Activated T-cell treated with anti-CD3 and anti-CD28 coated beads, Interleukin-2, amount 50 U/mL, for 72 hours (primary cell): Measurements from ENCODE around the gene CALML6. TPM values are rescaled to one million over a fixed set of nuclear protein-coding genes. Genes with fewer than 3 reads are reported as not detected.

Experiments
- ATAC-seq, 2 donors: fragments of 150-1000 bp; cut with Tn5 transposase; replicated peaks in 1 of 2; 2 replicates each; pipeline ENCODE4 v1.10.0; 2021; ENCODE audit warnings: moderate library complexity in 2 of 2, mild to moderate bottlenecking in 1 of 2
- DNase-seq, 2 donors: peaks; one replicate each; pipeline ENCODE4 v3.0.0; 2021 to 2022; ENCODE audit warnings: mixed read lengths in 1 of 2
- H3K27ac Mint-ChIP-seq: one replicate; pipeline ENCODE4 v1.8.0; 2022; ENCODE audit warnings: mild to moderate bottlenecking, moderate library complexity, mixed read lengths
- H3K27me3 Mint-ChIP-seq: one replicate; pipeline ENCODE4 v1.8.0; 2022; ENCODE audit warnings: low read depth, mixed read lengths
- H3K36me3 Mint-ChIP-seq, 2 donors: one replicate each; pipeline ENCODE4 v1.8.0; 2022; ENCODE audit warnings: mixed read lengths in 2 of 2, mild to moderate bottlenecking in 1 of 2; ENCODE audit not compliant: insufficient read depth in 2 of 2
- H3K4me1 Mint-ChIP-seq: one replicate; pipeline ENCODE4 v1.8.0; 2022; ENCODE audit warnings: low read depth, mixed read lengths
- H3K4me3 Mint-ChIP-seq, 2 donors: one replicate each; pipeline ENCODE4 v1.8.0; 2022; ENCODE audit warnings: mild to moderate bottlenecking in 2 of 2, mixed read lengths in 2 of 2, moderate library complexity in 2 of 2
- H3K9me3 Mint-ChIP-seq, 2 donors: one replicate each; pipeline ENCODE4 v1.8.0; 2022; ENCODE audit warnings: mixed read lengths in 2 of 2
- total RNA-seq, 2 donors: library from RNA; stranded (reverse); gene quantifications; one replicate each; pipeline ENCODE4 v1.2.3, GENCODE V29; 2022

The CALML6 gene, protein sequence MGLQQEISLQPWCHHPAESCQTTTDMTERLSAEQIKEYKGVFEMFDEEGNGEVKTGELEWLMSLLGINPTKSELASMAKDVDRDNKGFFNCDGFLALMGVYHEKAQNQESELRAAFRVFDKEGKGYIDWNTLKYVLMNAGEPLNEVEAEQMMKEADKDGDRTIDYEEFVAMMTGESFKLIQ
- total RNA-seq = 1 to 10 TPM; 1.8 TPM

GRCh38 chr1:1914971-1915692 is at the start of gene CALML6:
Gene CALML6, plus strand, starts transcription at chr1:1915260. Its CDS starts 21 bp downstream, at chr1:1915281.
- no peaks in the 10 kb centered on the region for H3K27me3 Mint-ChIP-seq
- H3K27ac Mint-ChIP-seq = no peak within 1 kb of the TSS
- no peaks in the 10 kb centered on the region for H3K36me3 Mint-ChIP-seq
- H3K4me3 Mint-ChIP-seq = no peak within 1 kb of the TSS
- no peak for DNase-seq
- ATAC-seq = no peak
- H3K4me1 Mint-ChIP-seq = peaks cover 9% of the 10 kb centered on the region
- no peaks in the 10 kb centered on the region for H3K9me3 Mint-ChIP-seq

- ATAC-seq = no peak
- no peak for DNase-seq
- Mint-ChIP-seq H3K9me3 (no peaks in the 10 kb centered on the region), H3K27ac (no peak overlapping the region), H3K36me3 (peaks cover 2 to 15% of the 10 kb centered on the region in 2 donors), H3K4me1 (peaks cover 63% of the 10 kb centered on the region), H3K4me3 (no peak overlapping the region), H3K27me3 (no peaks in the 10 kb centered on the region)
Measured at GRCh38 chr1:1867164-1867563, 47.9 kb upstream of the CALML6 start.

GRCh38 chr1:1869469-1869868 is 45.6 kb upstream of the CALML6 start:
- ATAC-seq (no peak), DNase-seq (no peak)
- H3K9me3 Mint-ChIP-seq = no peaks in the 10 kb centered on the region
- H3K36me3 Mint-ChIP-seq = peaks cover 5 to 29% of the 10 kb centered on the region in 2 donors
- peak overlapping the region; percentile 13 for H3K27ac Mint-ChIP-seq
- H3K4me3 Mint-ChIP-seq = no peak overlapping the region
- H3K4me1 Mint-ChIP-seq = peaks cover 61% of the 10 kb centered on the region
- no peaks in the 10 kb centered on the region for H3K27me3 Mint-ChIP-seq

DNA sequence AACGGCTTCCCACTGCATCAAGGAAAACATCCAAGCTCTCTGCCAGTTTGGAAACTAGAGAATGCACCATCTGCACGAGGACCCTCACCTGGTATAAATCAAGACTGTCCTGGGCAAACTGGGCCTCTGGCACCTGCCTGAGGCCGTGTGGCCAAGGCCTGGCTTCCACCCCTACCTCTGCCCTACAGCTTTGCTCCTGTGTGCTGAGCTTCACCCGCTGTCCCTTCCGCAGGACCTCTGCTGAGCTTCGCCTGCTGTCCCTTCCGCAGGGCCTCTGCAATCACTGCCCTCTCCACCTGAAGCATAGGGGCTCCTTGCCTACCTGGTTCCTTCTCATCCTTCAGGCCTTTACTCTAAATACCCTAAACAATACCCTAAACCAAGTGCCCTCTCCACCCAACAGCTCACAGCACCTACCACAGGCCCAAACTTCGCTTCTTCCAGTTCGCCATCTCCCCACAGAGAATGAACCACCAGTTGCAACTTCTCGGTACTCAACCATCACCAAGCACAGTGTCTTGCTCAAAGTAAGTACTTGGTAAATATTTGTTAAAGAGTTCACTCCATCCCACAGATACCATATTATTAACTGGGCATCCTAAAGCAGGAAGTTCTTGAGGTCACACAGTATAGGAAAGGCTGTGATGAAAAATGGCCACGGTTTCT is 42.6 kb upstream of the CALML6 start:
- DNase-seq (no peak), ATAC-seq (no peak)
- Mint-ChIP-seq H3K4me3 (no peak overlapping the region), H3K9me3 (no peaks in the 10 kb centered on the region), H3K36me3 (peaks cover 10 to 42% of the 10 kb centered on the region in 2 donors), H3K4me1 (peaks cover 69% of the 10 kb centered on the region), H3K27me3 (no peaks in the 10 kb centered on the region), H3K27ac (peak overlapping the region; percentile 18)

DNA sequence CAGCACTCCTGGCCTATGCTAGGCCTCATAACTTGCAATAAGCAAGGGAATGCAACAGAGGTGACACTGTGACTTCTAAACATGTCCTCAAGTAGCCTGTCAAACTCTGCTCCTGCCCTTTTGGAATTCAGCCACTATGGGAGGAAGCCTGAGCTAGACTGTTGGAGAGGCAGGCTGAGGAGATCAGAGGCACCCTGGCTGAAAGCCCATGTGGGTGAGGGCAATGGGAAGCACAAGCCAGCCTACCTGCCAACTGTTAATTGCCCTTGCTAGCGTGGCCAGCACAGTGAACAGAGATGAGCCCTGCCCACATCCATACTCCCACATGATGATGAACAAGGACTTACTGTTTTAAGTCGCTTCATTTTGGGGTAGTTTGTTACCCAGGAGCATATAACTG is 41.9 kb upstream of the CALML6 start:
- no peaks in the 10 kb centered on the region for H3K9me3 Mint-ChIP-seq
- ATAC-seq (no peak), DNase-seq (no peak)
- H3K27me3 Mint-ChIP-seq = no peaks in the 10 kb centered on the region
- H3K4me1 Mint-ChIP-seq = peaks cover 76% of the 10 kb centered on the region
- peak overlapping the region; percentile 18 for H3K27ac Mint-ChIP-seq
- H3K4me3 Mint-ChIP-seq = no peak overlapping the region
- H3K36me3 Mint-ChIP-seq = peaks cover 12 to 36% of the 10 kb centered on the region in 2 donors

DNA sequence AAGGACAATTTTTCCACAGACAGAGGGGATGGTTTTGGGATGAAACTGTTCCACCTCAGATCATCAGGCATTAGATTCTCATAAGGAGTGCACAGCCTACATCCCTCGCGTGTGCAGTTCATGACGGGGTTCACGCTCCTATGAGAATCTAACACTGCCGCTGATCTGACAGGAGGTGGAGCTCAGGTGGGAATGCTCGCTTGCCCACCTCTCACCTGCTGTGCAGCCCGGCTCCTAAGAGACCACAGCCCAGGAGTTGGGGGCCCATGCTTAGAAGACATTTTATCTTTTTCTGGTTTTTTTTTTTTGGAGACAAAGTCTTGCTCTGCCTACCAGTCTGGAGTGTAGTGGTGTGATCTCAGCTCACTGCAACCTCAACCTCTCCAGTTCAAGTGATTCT is 40.2 kb upstream of the CALML6 start:
- DNase-seq (no peak), ATAC-seq (no peak)
- Mint-ChIP-seq H3K27ac (no peak overlapping the region), H3K9me3 (no peaks in the 10 kb centered on the region), H3K36me3 (peaks cover 14 to 48% of the 10 kb centered on the region in 2 donors), H3K27me3 (no peaks in the 10 kb centered on the region), H3K4me1 (peaks cover 80% of the 10 kb centered on the region), H3K4me3 (no peak overlapping the region)

DNA sequence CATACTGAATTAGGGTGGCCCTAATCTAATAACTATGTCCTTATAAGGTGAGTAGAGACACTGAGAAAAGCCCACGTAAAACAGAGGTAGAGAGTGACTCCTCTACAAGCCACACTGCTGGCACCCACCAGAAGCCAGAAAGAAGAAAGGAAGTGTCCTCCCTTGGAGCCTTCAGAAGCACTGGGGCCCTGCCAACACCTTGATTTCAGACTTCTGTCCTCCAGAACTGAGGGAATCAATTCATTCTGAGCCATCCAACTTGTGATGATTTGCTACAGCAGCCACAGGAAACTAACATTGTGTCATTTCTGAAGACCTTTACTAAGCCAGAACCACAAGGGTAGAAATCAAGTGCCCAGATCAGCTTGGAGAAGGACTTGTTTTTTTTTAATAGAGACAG is 39.1 kb upstream of the CALML6 start:
- ATAC-seq = peak; percentile 93
- Mint-ChIP-seq H3K27ac (peak overlapping the region; percentile 94), H3K27me3 (no peaks in the 10 kb centered on the region), H3K36me3 (peaks cover 12 to 46% of the 10 kb centered on the region in 2 donors), H3K4me1 (peaks cover 77% of the 10 kb centered on the region), H3K9me3 (no peaks in the 10 kb centered on the region), H3K4me3 (peak overlapping the region; percentile 77 to 84)
- DNase-seq = peak; percentile 61 to 70

- DNase-seq (no peak), ATAC-seq (peak; percentile 13 to 28)
- peak overlapping the region; percentile 94 for H3K27ac Mint-ChIP-seq
- H3K9me3 Mint-ChIP-seq = no peaks in the 10 kb centered on the region
- peaks cover 11 to 46% of the 10 kb centered on the region in 2 donors for H3K36me3 Mint-ChIP-seq
- peaks cover 77% of the 10 kb centered on the region for H3K4me1 Mint-ChIP-seq
- peak overlapping the region; percentile 77 to 84 for H3K4me3 Mint-ChIP-seq
- H3K27me3 Mint-ChIP-seq = no peaks in the 10 kb centered on the region
Measured at GRCh38 chr1:1876335-1876930, 38.6 kb upstream of the CALML6 start.

DNA sequence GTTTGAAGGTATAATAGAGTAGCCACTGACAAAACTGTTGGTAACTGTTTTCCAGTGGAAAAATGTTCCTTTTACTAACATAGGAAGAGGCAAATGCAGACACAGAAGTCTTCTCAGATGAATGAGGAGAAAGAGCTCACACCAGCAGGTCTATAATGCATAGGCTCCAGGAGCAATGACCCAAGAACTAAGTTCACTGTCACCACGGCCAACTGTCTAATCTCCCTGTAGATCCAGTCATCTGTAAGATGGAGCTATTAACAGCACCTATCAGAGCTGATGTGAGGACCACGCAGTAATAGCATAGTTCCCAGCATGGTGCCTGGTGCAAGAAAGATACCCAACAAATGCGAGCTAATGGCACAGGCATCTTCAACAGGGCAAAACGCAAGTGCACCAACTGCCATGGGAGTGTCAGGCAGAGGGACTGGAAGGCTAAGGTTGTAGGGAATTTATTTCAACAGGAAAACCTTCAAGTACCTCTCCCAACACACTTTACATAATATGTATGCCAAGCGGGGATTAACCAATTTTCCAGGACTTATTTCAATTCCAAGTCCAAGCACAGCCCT is 37.1 kb upstream of the CALML6 start:
- Mint-ChIP-seq H3K9me3 (no peaks in the 10 kb centered on the region), H3K27ac (no peak overlapping the region), H3K4me1 (peaks cover 77% of the 10 kb centered on the region), H3K4me3 (peak overlapping the region in 1 of 2 donors; percentile 14), H3K36me3 (peaks cover 10 to 38% of the 10 kb centered on the region in 2 donors), H3K27me3 (no peaks in the 10 kb centered on the region)
- DNase-seq = no peak
- ATAC-seq = no peak

- Mint-ChIP-seq H3K9me3 (no peaks in the 10 kb centered on the region), H3K27me3 (no peaks in the 10 kb centered on the region), H3K36me3 (peaks cover 8 to 30% of the 10 kb centered on the region in 2 donors), H3K4me1 (peaks cover 83% of the 10 kb centered on the region), H3K4me3 (no peak overlapping the region), H3K27ac (no peak overlapping the region)
- no peak for ATAC-seq
- DNase-seq = no peak
Measured at GRCh38 chr1:1879942-1880341, 35.1 kb upstream of the CALML6 start.

DNA sequence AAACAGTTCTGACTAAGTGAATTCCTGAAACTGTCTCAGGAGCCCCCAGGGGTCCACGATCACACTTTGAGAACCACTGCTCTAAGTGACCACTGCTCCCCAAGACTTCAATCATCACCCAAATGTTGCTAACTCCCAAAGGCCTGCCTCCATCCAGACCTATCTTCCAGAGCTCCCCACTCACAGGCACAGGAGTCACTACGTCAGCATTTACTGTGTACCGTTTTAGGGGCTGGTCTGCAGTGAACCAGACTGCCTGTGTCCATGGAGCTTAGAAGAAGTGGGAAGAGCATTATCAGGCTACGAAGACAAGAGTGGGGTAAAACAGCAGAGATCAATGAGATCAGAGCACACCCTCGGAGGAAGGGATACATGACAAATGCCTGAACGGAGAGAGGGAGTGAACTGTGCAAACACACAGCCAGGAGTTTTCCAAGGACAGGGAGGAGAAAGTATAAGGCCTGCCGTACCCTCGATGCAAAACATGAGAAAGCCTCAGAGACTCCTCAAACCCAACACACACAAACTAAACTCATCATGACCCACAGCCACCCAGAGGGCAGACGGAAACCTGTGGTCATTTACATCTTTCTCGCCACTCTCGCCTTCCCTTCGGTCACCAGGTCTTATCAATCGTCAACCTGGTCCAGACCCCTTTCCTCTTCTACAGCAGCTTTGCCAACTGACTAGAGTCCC is 34.3 kb upstream of the CALML6 start:
- peaks cover 77% of the 10 kb centered on the region for H3K4me1 Mint-ChIP-seq
- ATAC-seq (no peak), DNase-seq (no peak)
- no peaks in the 10 kb centered on the region for H3K27me3 Mint-ChIP-seq
- no peak overlapping the region for H3K4me3 Mint-ChIP-seq
- peaks cover 8 to 22% of the 10 kb centered on the region in 2 donors for H3K36me3 Mint-ChIP-seq
- no peaks in the 10 kb centered on the region for H3K9me3 Mint-ChIP-seq
- peak overlapping the region; percentile 3 for H3K27ac Mint-ChIP-seq

DNA sequence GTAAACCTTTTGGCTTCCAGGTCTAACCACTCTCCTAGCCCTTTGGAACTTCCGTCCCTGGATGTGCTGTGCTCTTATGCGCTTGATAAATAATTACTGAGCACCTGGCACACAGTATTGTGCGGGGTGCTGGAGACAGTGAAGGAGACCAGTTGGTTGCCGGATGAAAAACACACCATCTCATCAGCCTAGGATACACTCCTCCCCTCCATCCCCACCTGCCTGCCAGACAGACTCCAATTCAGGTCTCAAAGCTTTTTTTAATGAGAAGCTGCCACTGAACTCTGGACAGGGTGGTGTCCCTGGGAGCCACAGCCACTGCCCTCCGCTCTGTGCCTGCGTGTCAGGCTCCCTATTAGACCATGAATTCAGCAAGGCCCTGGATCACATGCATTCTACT is 33.3 kb upstream of the CALML6 start:
- DNase-seq (no peak), ATAC-seq (no peak)
- Mint-ChIP-seq H3K27ac (no peak overlapping the region), H3K4me3 (no peak overlapping the region), H3K27me3 (no peaks in the 10 kb centered on the region), H3K9me3 (no peaks in the 10 kb centered on the region), H3K36me3 (peaks cover 4 to 14% of the 10 kb centered on the region in 2 donors), H3K4me1 (peaks cover 74% of the 10 kb centered on the region)
